H1 (cell line): Measurements from ENCODE around the gene SAFB.

ENCODE experiments used
- CHD2 ChIP-seq: IDR thresholded peaks from 2 replicates; pipeline ENCODE4 v1.6.1; 2012; ENCODE audit warnings: low read length, improper control_type of control experiment
- CREB1 ChIP-seq: IDR thresholded peaks from 2 replicates; pipeline ENCODE4 v1.6.1; 2012; ENCODE audit warnings: inconsistent platforms
- CTCF ChIP-seq, 3 experiments: IDR thresholded peaks; 1 replicate in 2 of 3; 2 replicates in 1 of 3; pipeline versions ENCODE4 v1.5.1 to v1.6.1; 2011; ENCODE audit warnings: low read length in 3 of 3, mild to moderate bottlenecking in 3 of 3, inconsistent platforms in 2 of 3, low read depth in 1 of 3, moderate library complexity in 1 of 3; ENCODE audit not compliant: insufficient read depth in 1 of 3; ENCODE audit errors: control extremely low read depth in 1 of 3
- EZH2 ChIP-seq: fragments of 200-600 bp; sonication (generic); IDR thresholded peaks from 2 replicates; pipeline ENCODE4 v1.7.1; 2012; ENCODE audit warnings: low read depth, mild to moderate bottlenecking, moderate library complexity, low read length, inconsistent platforms; ENCODE audit not compliant: severe bottlenecking
- HDAC6 ChIP-seq: IDR thresholded peaks from one replicate; pipeline ENCODE4 v1.7.1; 2012; ENCODE audit warnings: low read depth, mild to moderate bottlenecking, inconsistent platforms, low read length, moderate library complexity
- MAX ChIP-seq: IDR thresholded peaks from 2 replicates; pipeline ENCODE4 v1.6.1; 2012; ENCODE audit warnings: inconsistent platforms
- RFX5 ChIP-seq: IDR thresholded peaks from 2 replicates; pipeline ENCODE4 v1.6.1; 2011; ENCODE audit warnings: low read depth, low read length, improper control_type of control experiment, borderline replicate concordance
- TBP ChIP-seq: IDR thresholded peaks from 2 replicates; pipeline ENCODE4 v1.6.1; 2011; ENCODE audit warnings: low read depth, low read length, improper control_type of control experiment

- TF ChIP-seq CREB1 (no peak), HDAC6 (no peak), EZH2 (no peak), TBP (no peak), CTCF (IDR thresholded peaks at IDR 0.05; ENCODE audit: control extremely low read depth in 1 of 3, insufficient read depth in 1 of 3, low read depth in 1 of 3, low read length in 3 of 3) (peak in 1 of 3 experiments; percentile 15; a peak in 1 of 4 replicates), CHD2 (no peak), MAX (no peak), RFX5 (no peak)
These were observed 43.1 kb downstream of the SAFB start for GRCh38 chr19:5665781-5666513.
